SK-N-SH (cell line): ENCODE results near the gene CASP1. TPM values are rescaled to one million over a fixed set of nuclear protein-coding genes. Genes with fewer than 3 reads are reported as not detected.

ENCODE experiments used
- polyA plus RNA-seq, 3 experiments: library from polyadenylated mRNA; depleted of rRNA; stranded (reverse); fragments of >200 nt; gene quantifications; 2 replicates each; pipeline ENCODE4 v1.2.3, GENCODE V29; 2012

Gene CASP1
- polyA plus RNA-seq, 1 of the 3 experiments (the other 2 are of a cell fraction), result not detected

Other genes with a start within 250 kb of the CASP1 start
- not detected in 2 replicates for gene CASP12, start 136.7 kb downstream of the CASP1 start, polyA plus RNA-seq (2012; rRNA removed)
- 9.1 and 13.6 TPM in 2 replicates for gene CASP4, start 66.6 kb downstream of the CASP1 start, polyA plus RNA-seq (2012; rRNA removed)
- gene CASP5, start 12.0 kb downstream of the CASP1 start, polyA plus RNA-seq (2012; rRNA removed), result not detected in 2 replicates
- not detected in 2 replicates for gene CARD16, start 10.2 kb upstream of the CASP1 start, polyA plus RNA-seq (2012; rRNA removed)
- not detected in 2 replicates for gene CARD18, start 104.6 kb upstream of the CASP1 start, polyA plus RNA-seq (2012; rRNA removed)